Muscle of leg (tissue), 11 donors: ENCODE results near the gene RGMB. TPM values are rescaled to one million over a fixed set of nuclear protein-coding genes. Genes with fewer than 3 reads are reported as not detected.

Experiments used
- DNase-seq: peaks from one replicate; pipeline ENCODE4 v3.0.0; 2013
- H3K27ac ChIP-seq: one replicate; pipeline ENCODE4 v1.5.1; 2013; ENCODE audit warnings: mild to moderate bottlenecking, low read length, control low read depth
- H3K27me3 ChIP-seq: one replicate; pipeline ENCODE4 v1.6.1; 2013; ENCODE audit warnings: low read length; ENCODE audit not compliant: control insufficient read depth, insufficient read depth
- H3K36me3 ChIP-seq: one replicate; pipeline ENCODE4 v1.6.1; 2013; ENCODE audit warnings: low read length; ENCODE audit not compliant: control insufficient read depth, insufficient read depth
- H3K4me1 ChIP-seq: one replicate; pipeline ENCODE4 v1.6.1; 2013; ENCODE audit warnings: low read length; ENCODE audit not compliant: control insufficient read depth, insufficient read depth
- H3K4me3 ChIP-seq: one replicate; pipeline ENCODE4 v1.5.1; 2013; ENCODE audit warnings: low read length, control low read depth
- H3K9me3 ChIP-seq: replicated peaks from 2 replicates; pipeline ENCODE4 v1.6.1; 2013; ENCODE audit warnings: low read depth, low read length; ENCODE audit not compliant: control insufficient read depth
- WGBS: methylation state at CpG from one replicate; pipeline ENCODE4 v1.1.5; 2013; ENCODE audit warnings: missing lambda C conversion rate; ENCODE audit not compliant: insufficient coverage; 5-methylcytosine and 5-hydroxymethylcytosine counted together
- polyA plus RNA-seq, 8 donors: library from polyadenylated mRNA; unstranded; fragments of 120-200 nt; gene quantifications; one replicate each; pipeline versions ENCODE4 v1.2.1 to v1.2.3, GENCODE V29; 2013; ENCODE audit warnings: inconsistent platforms in 1 of 8, low replicate concordance in 1 of 8; ENCODE audit not compliant: insufficient read length in 8 of 8, insufficient read depth in 1 of 8
- total RNA-seq: library from RNA; stranded (reverse); fragments of 120-200 nt; gene quantifications from one replicate; pipeline ENCODE4 v1.2.4, GENCODE V29; 2013

The RGMB gene
- total and polyA plus RNA-seq, 9 donors = 29.5 to 72.0 (median 46.9) TPM

- H3K36me3 ChIP-seq = peaks cover 19% of the 10 kb centered on the region
- H3K27ac ChIP-seq = no peak overlapping the region
- H3K27me3 ChIP-seq = no peaks in the 10 kb centered on the region
- no peak for DNase-seq
- no peak overlapping the region for H3K4me3 ChIP-seq
- H3K9me3 ChIP-seq = no peaks in the 10 kb centered on the region
- H3K4me1 ChIP-seq = peaks cover 19% of the 10 kb centered on the region
- 96% methylated on average over 14 of the region's 14 CpGs for WGBS
These were observed 19.8 kb downstream of the RGMB start for GRCh38 chr5:98793223-98793622.

- Histone ChIP-seq H3K27ac (no peak overlapping the region), H3K36me3 (peaks cover 19% of the 10 kb centered on the region), H3K4me3 (no peak overlapping the region), H3K27me3 (no peaks in the 10 kb centered on the region), H3K4me1 (peaks cover 16% of the 10 kb centered on the region), H3K9me3 (no peaks in the 10 kb centered on the region)
- WGBS = 64% methylated on average over 4 of the region's 7 CpGs
- DNase-seq = no peak
These were observed 20.5 kb downstream of the RGMB start for GRCh38 chr5:98794001-98794400.

GRCh38 chr5:98794414-98795080, 21.1 kb downstream of the RGMB start:
- no peak for DNase-seq
- Histone ChIP-seq H3K36me3 (peaks cover 19% of the 10 kb centered on the region), H3K4me3 (no peak overlapping the region), H3K4me1 (peaks cover 16% of the 10 kb centered on the region), H3K9me3 (no peaks in the 10 kb centered on the region), H3K27ac (no peak overlapping the region), H3K27me3 (no peaks in the 10 kb centered on the region)
- WGBS = no CpG with 5 or more reads among the region's 9 CpGs

GRCh38 chr5:98795243-98795642, 21.8 kb downstream of the RGMB start:
- Histone ChIP-seq H3K27me3 (no peaks in the 10 kb centered on the region), H3K4me3 (no peak overlapping the region), H3K4me1 (peaks cover 16% of the 10 kb centered on the region), H3K9me3 (no peaks in the 10 kb centered on the region), H3K27ac (no peak overlapping the region), H3K36me3 (peaks cover 19% of the 10 kb centered on the region)
- no peak for DNase-seq
- WGBS = 90% methylated on average over 4 of the region's 5 CpGs

- no CpG with 5 or more reads among the region's 7 CpGs for WGBS
- H3K27me3 ChIP-seq = no peaks in the 10 kb centered on the region
- no peak overlapping the region for H3K4me3 ChIP-seq
- peaks cover 19% of the 10 kb centered on the region for H3K36me3 ChIP-seq
- peaks cover 10% of the 10 kb centered on the region for H3K4me1 ChIP-seq
- peak; percentile 74 for DNase-seq
- no peaks in the 10 kb centered on the region for H3K9me3 ChIP-seq
- peak overlapping the region; percentile 57 for H3K27ac ChIP-seq
These were observed 22.9 kb downstream of the RGMB start for GRCh38 chr5:98796197-98796972.

- peaks cover 4% of the 10 kb centered on the region for H3K4me1 ChIP-seq
- H3K27me3 ChIP-seq = no peaks in the 10 kb centered on the region
- DNase-seq = no peak
- H3K27ac ChIP-seq = no peak overlapping the region
- H3K9me3 ChIP-seq = no peaks in the 10 kb centered on the region
- peaks cover 12% of the 10 kb centered on the region for H3K36me3 ChIP-seq
- WGBS = no CpG with 5 or more reads among the region's 1 CpG
- H3K4me3 ChIP-seq = no peak overlapping the region
These were observed 24.9 kb downstream of the RGMB start for GRCh38 chr5:98798371-98798770.

- no peak overlapping the region for H3K4me3 ChIP-seq
- no peaks in the 10 kb centered on the region for H3K9me3 ChIP-seq
- DNase-seq = no peak
- H3K4me1 ChIP-seq = peaks cover 4% of the 10 kb centered on the region
- no peaks in the 10 kb centered on the region for H3K27me3 ChIP-seq
- 90% methylated on average over 2 of the region's 3 CpGs for WGBS
- H3K27ac ChIP-seq = no peak overlapping the region
- H3K36me3 ChIP-seq = peaks cover 9% of the 10 kb centered on the region
These were observed 25.4 kb downstream of the RGMB start for GRCh38 chr5:98798847-98799246.

- DNase-seq = no peak
- no CpG with 5 or more reads among the region's 2 CpGs for WGBS
These were observed 30.6 kb downstream of the RGMB start for GRCh38 chr5:98804066-98804465.

GRCh38 chr5:98805070-98805469, 31.6 kb downstream of the RGMB start:
- Histone ChIP-seq H3K4me1 (no peaks in the 10 kb centered on the region), H3K4me3 (no peak overlapping the region), H3K36me3 (no peaks in the 10 kb centered on the region), H3K27ac (no peak overlapping the region), H3K27me3 (no peaks in the 10 kb centered on the region), H3K9me3 (peaks cover 15% of the 10 kb centered on the region)
- WGBS = no CpG with 5 or more reads among the region's 1 CpG
- no peak for DNase-seq

More at GRCh38 chr5:98804066-98804465, 30.6 kb downstream of the RGMB start:
- Histone ChIP-seq H3K4me3 (no peak overlapping the region), H3K27ac (no peak overlapping the region), H3K36me3 (no peaks in the 10 kb centered on the region), H3K4me1 (no peaks in the 10 kb centered on the region), H3K27me3 (no peaks in the 10 kb centered on the region), H3K9me3 (peaks cover 15% of the 10 kb centered on the region)

GRCh38 chr5:98807806-98808205, 34.3 kb downstream of the RGMB start:
- Histone ChIP-seq H3K4me3 (no peak overlapping the region), H3K9me3 (peaks cover 15% of the 10 kb centered on the region), H3K36me3 (no peaks in the 10 kb centered on the region), H3K27ac (no peak overlapping the region), H3K27me3 (no peaks in the 10 kb centered on the region), H3K4me1 (no peaks in the 10 kb centered on the region)
- no peak for DNase-seq
